T-helper 2 cell treated with Interferon-gamma antibody and Interleukin-4, amounts not matched to agents 5 μg/mL and 100 μg/mL, for 36 hours (primary cell): ENCODE results near the gene ZNF28.
A peak's percentile ranks its signal among the peaks of the same experiment; 100 is the strongest.
"Not testable (repeated sequence)": the region's sequence is repeated elsewhere in the genome, so short reads cannot be mapped to it uniquely, and the experiment has no call there.

Source experiments
- DNase-seq: peaks from one replicate; pipeline ENCODE4 v3.0.0; 2021; ENCODE audit warnings: low spot score
- H3K27ac Mint-ChIP-seq: one replicate; pipeline ENCODE4 v1.8.0; 2021; ENCODE audit warnings: mild to moderate bottlenecking, mixed read lengths
- H3K27me3 Mint-ChIP-seq: one replicate; pipeline ENCODE4 v1.8.0; 2021; ENCODE audit warnings: low read depth, mixed read lengths
- H3K36me3 Mint-ChIP-seq: one replicate; pipeline ENCODE4 v1.8.0; 2021; ENCODE audit warnings: low read depth, mixed read lengths
- H3K4me1 Mint-ChIP-seq: one replicate; pipeline ENCODE4 v1.8.0; 2021; ENCODE audit warnings: low read depth, mixed read lengths
- H3K4me3 Mint-ChIP-seq: one replicate; pipeline ENCODE4 v1.8.0; 2022; ENCODE audit warnings: mild to moderate bottlenecking, moderate library complexity, mixed read lengths
- H3K9me3 Mint-ChIP-seq: one replicate; pipeline ENCODE4 v1.8.0; 2021; ENCODE audit warnings: mixed read lengths

The ZNF28 gene

DNA sequence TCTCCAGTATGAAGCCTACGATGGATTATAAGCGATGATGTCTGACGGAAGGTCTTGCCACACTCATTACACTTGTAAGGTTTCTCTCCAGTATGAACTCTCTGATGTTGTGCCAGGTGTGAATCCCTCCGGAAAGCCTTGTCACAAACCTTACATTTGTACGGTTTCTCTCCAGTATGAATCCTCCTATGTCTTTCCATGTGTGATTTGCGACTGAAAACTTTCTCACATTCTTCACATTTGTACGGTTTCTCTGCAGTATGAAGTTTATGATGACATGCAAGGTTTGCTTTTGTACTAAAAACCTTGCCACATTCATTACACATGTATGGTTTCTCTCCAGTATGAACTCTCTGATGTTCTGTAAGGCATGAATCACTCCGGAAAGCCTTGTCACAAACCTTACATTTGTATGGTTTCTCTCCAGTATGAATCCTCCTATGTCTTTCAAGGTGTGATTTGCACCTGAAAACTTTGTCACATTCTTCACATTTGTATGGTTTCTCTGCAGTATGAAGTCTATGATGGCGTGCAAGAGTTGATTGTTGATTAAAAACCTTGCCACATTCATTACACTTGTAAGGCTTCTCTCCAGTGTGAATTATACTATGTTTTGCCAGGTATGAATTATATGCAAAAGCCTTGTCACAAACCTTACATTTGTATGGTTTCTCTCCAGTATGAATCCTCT, 21.3 kb downstream of the ZNF28 start:
- peaks cover 79% of the 10 kb centered on the region for H3K9me3 Mint-ChIP-seq
- H3K36me3 Mint-ChIP-seq, result peaks cover 75% of the 10 kb centered on the region
- not testable (repeated sequence) for H3K4me1 Mint-ChIP-seq, DNase-seq, H3K4me3 Mint-ChIP-seq, H3K27ac Mint-ChIP-seq, H3K27me3 Mint-ChIP-seq

GRCh38 chr19:52789440-52789839, 32.0 kb downstream of the ZNF28 start:
- Mint-ChIP-seq H3K36me3 (peaks cover 26% of the 10 kb centered on the region), H3K9me3 (peaks cover 59% of the 10 kb centered on the region), H3K4me1 (peaks cover 15% of the 10 kb centered on the region), H3K27ac (no peak overlapping the region), H3K4me3 (no peak overlapping the region), H3K27me3 (no peaks in the 10 kb centered on the region)
- DNase-seq, result no peak

- H3K4me1 Mint-ChIP-seq, result peaks cover 18% of the 10 kb centered on the region
- not testable (repeated sequence) for H3K27me3 Mint-ChIP-seq
- peak within 1 kb of the TSS; percentile 78 for H3K4me3 Mint-ChIP-seq
- peaks cover 40% of the 10 kb centered on the region for H3K36me3 Mint-ChIP-seq
- H3K27ac Mint-ChIP-seq, result peak within 1 kb of the TSS; percentile 75
- DNase-seq, result peak; percentile 58
- H3K9me3 Mint-ChIP-seq, result peaks cover 56% of the 10 kb centered on the region
Measured at GRCh38 chr19:52786464-52787354, 34.7 kb downstream of the ZNF28 start, which contains the start of gene ZNF600. TSS of gene ZNF600 (minus strand) at chr19:52786791. CDS start at chr19:52778888, 7,903 bp downstream.

DNA sequence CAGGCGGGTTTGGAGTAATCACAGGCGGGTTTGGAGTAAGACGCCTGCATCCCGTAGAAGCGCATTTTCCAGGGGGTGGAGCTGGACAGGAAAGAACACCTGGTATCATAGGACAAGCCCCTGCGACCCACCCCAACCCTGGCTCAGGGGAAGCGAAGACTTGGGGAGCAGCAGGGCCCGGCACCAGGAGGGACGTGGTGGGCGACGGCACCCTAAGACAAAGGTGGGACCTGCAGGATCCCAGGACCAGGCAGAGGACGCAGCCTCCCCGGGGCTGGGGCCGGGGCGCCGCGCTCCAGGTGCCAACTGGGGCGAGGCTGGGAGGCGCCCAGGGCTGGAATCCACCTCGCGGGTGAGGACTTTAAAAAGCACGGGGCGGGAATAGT, 35.4 kb downstream of the ZNF28 start:
- peaks cover 56% of the 10 kb centered on the region for H3K9me3 Mint-ChIP-seq
- peak overlapping the region; percentile 78 for H3K4me3 Mint-ChIP-seq
- H3K4me1 Mint-ChIP-seq, result peaks cover 18% of the 10 kb centered on the region
- peaks cover 47% of the 10 kb centered on the region for H3K36me3 Mint-ChIP-seq
- DNase-seq, result no peak
- peak overlapping the region; percentile 75 for H3K27ac Mint-ChIP-seq
- no peaks in the 10 kb centered on the region for H3K27me3 Mint-ChIP-seq

DNA sequence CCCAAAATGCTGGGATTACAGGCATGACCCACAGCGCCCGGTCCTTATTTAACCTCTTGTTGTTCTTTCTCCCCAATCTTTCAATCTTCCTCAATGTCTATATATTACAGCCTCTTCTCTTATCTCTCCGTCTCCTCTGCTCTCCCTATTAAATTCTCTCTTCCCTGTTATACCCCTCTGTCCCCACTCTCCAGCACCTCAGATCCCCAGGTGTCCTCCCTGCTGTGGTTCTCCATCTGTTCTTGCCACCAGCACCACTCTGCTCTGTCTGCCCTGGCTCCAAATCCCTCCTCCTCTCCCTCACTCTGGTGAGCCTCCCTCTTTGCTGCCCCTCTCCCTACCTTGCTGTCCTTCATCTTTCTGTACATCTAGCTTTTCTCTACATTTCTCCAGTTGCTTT, 35.9 kb downstream of the ZNF28 start:
- Mint-ChIP-seq H3K9me3 (peaks cover 56% of the 10 kb centered on the region), H3K27me3 (no peaks in the 10 kb centered on the region), H3K36me3 (peaks cover 49% of the 10 kb centered on the region), H3K4me3 (peak overlapping the region; percentile 78), H3K4me1 (peaks cover 18% of the 10 kb centered on the region), H3K27ac (no peak overlapping the region)
- no peak for DNase-seq

DNA sequence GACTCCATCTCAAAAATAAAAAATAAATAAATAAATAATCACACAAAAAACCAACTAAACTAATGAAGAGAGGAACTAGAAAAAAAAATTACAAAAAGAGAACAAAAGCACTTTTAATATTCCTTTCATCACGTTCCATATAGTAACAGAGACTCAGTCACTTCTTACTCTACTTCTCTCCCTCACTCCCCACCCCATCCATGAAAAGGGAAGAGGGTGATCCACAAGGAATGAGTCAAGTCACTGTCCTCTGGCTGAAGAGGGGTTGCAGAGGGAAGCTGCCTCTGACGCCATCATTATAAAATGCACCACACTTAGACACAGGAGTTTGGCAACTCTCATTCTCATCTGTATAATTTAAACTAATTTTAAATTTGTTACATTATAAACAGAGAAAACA, 38.6 kb downstream of the ZNF28 start:
- H3K27me3 Mint-ChIP-seq, H3K4me3 Mint-ChIP-seq, H3K27ac Mint-ChIP-seq, DNase-seq: not testable (repeated sequence)
- H3K9me3 Mint-ChIP-seq, result peaks cover 63% of the 10 kb centered on the region
- H3K36me3 Mint-ChIP-seq, result peaks cover 68% of the 10 kb centered on the region
- H3K4me1 Mint-ChIP-seq, result peaks cover 31% of the 10 kb centered on the region

DNA sequence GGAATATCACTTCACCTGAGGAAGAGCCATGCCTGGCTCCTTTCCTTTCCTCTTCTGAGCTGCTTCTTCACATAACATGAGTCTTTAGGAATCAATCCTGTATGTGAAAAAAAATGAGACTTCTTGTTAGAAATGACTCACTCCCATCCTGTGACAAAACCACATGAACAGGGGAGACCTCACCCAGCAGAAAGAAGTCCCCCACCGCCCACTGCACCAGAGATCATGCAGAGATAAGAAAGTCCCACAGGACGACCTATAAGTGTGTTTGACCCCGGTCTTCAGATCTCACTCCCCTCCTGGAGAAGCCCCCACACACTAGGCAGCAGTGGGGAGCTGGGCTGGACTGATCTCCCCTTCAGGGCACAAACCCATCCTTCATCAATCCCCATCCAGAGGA, 42.6 kb downstream of the ZNF28 start:
- Mint-ChIP-seq H3K4me1 (peaks cover 14% of the 10 kb centered on the region), H3K27ac (no peak overlapping the region), H3K36me3 (peaks cover 83% of the 10 kb centered on the region), H3K4me3 (peak overlapping the region; percentile 46), H3K9me3 (peaks cover 64% of the 10 kb centered on the region), H3K27me3 (no peaks in the 10 kb centered on the region)
- DNase-seq, result peak; percentile 43

DNA sequence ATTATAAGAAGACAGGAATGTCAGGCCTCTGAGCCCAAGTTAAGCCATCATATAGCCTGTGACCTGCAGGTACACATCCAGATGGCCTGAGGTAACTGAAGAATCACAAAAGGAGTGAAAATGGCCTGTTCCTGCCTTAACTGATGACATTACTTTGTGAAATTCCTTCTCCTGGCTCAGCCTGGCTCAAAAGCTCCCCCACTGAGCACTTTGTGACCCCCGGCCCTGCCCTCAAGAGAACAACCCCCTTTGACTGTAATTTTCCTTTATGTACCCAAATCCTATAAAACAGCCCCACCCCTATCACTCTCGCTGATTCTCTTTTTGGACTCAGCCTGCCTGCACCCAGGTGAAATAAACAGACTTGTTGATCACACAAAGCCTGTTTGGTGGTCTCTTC, 65.0 kb downstream of the ZNF28 start:
- H3K4me3 Mint-ChIP-seq, H3K27me3 Mint-ChIP-seq, H3K27ac Mint-ChIP-seq, H3K36me3 Mint-ChIP-seq, H3K4me1 Mint-ChIP-seq, DNase-seq: not testable (repeated sequence)
- H3K9me3 Mint-ChIP-seq, result peaks cover 52% of the 10 kb centered on the region

DNA sequence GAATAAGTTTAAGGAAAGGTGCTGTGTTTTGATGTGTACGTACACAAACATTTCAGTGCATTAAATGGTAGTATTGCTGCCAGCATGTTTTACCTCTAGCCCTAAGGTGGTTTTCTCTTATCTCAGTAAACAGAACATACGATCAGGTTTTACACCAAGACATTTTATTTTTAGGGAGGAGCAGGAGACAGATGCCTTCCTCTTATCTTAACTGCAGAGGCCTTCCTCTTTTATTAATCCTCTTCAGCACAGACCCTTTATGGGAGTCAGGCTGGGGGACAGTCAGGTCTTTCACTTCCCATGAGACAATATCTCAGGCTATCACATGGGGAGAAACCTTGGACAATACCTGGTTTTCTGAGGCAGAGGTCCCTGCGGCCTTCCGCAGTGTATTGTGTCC, 71.7 kb downstream of the ZNF28 start:
- Mint-ChIP-seq H3K4me3 (no peak overlapping the region), H3K27me3 (no peaks in the 10 kb centered on the region), H3K9me3 (peaks cover 42% of the 10 kb centered on the region), H3K4me1 (peaks cover 5% of the 10 kb centered on the region), H3K27ac (no peak overlapping the region), H3K36me3 (no peaks in the 10 kb centered on the region)
- DNase-seq, result no peak

DNA sequence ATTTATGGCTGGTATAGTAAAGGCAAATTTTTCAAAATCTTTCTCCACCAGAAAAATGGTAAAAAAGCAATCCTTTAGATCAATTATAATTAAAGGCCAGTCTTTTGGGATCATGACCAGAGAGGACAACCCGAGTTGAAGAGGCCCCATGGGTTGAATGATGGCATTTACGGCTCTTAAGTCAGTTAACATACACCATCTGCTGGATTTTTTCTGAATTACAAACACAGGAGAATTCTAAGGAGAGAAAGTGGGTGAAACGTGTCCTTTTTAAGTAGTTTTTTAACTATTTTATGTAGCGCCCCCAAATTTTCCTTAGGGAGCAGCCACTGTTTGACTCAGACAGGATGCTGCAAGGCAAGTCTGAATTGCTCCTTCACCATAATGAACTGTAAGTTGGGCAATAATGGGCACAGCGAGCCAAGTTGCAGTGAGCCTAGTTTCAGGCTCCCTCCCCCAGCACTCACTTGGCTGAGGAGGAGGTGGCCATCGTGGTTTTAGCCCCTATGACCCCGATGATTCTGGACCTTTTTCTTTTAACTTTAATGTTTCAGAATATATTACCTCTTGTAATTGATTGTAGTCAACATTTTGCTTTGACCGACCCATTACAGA, 73.0 kb downstream of the ZNF28 start:
- H3K4me1 Mint-ChIP-seq, result peaks cover 5% of the 10 kb centered on the region
- no peak for DNase-seq
- no peak overlapping the region for H3K27ac Mint-ChIP-seq
- no peak overlapping the region for H3K4me3 Mint-ChIP-seq
- peaks cover 35% of the 10 kb centered on the region for H3K9me3 Mint-ChIP-seq
- H3K36me3 Mint-ChIP-seq, result no peaks in the 10 kb centered on the region
- no peaks in the 10 kb centered on the region for H3K27me3 Mint-ChIP-seq
